Uterus (tissue), 2 donors: Measurements from ENCODE around the gene CGB2.

Source experiments
- CTCF ChIP-seq, 4 experiments: fragments of 200-600 bp in 2 of 4; fragments of 450-650 bp in 2 of 4; sonication (generic) in 2 of 4; IDR thresholded peaks; one replicate each; pipeline ENCODE4 v1.5.1; 2016 to 2019; ENCODE audit warnings: antibody characterized with exemption in 4 of 4, mild to moderate bottlenecking in 2 of 4, moderate library complexity in 1 of 4
- POLR2A ChIP-seq, 2 donors: fragments of 450-650 bp; IDR thresholded peaks; one replicate each; pipeline ENCODE4 v1.6.1; 2016; ENCODE audit warnings: antibody characterized with exemption in 2 of 2, mild to moderate bottlenecking in 1 of 2, moderate library complexity in 1 of 2

GRCh38 chr19:49081273-49081672, 49.6 kb downstream of the CGB2 start:
- no peak for TF ChIP-seq CTCF (IDR thresholded peaks at IDR 0.05)
- no peak for TF ChIP-seq POLR2A (IDR thresholded peaks at IDR 0.05)
